ENCODE data around the gene ANKIB1.

DNA sequence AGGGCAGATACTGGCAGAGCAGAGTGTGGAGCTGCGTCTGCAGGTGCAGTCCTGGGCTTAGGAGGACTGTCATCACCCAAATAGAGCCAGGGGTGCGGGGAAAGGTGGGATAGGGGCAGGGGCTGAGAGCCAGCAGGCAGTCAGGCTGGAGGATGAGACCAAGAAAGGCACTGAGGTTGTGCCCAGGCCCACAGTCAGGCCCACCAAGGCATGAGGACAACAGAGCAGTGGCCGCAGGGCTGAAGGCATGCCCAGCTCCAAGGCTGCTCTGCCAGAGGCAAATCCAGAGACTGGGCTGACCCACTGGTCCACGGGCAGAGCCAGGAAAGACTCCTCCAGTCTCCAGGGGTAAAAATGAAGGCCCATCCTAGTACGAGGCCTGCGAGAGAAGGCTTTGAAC lies 177.2 kb downstream of the ANKIB1 start:
- TF ChIP-seq EZH2 (IDR thresholded peaks at IDR 0.05; ENCODE audit: low read length, missing control alignments) = no peak
- TF ChIP-seq, protein P1, sequence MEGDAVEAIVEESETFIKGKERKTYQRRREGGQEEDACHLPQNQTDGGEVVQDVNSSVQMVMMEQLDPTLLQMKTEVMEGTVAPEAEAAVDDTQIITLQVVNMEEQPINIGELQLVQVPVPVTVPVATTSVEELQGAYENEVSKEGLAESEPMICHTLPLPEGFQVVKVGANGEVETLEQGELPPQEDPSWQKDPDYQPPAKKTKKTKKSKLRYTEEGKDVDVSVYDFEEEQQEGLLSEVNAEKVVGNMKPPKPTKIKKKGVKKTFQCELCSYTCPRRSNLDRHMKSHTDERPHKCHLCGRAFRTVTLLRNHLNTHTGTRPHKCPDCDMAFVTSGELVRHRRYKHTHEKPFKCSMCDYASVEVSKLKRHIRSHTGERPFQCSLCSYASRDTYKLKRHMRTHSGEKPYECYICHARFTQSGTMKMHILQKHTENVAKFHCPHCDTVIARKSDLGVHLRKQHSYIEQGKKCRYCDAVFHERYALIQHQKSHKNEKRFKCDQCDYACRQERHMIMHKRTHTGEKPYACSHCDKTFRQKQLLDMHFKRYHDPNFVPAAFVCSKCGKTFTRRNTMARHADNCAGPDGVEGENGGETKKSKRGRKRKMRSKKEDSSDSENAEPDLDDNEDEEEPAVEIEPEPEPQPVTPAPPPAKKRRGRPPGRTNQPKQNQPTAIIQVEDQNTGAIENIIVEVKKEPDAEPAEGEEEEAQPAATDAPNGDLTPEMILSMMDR (conservative IDR thresholded peaks at IDR 0.05 in 1 of 2, IDR thresholded peaks at IDR 0.05 in 1 of 2; ENCODE audit: low read depth in 1 of 2, low read length in 2 of 2) = no peak
